ENCODE data around the gene INF2.

- TF ChIP-seq, protein P1, sequence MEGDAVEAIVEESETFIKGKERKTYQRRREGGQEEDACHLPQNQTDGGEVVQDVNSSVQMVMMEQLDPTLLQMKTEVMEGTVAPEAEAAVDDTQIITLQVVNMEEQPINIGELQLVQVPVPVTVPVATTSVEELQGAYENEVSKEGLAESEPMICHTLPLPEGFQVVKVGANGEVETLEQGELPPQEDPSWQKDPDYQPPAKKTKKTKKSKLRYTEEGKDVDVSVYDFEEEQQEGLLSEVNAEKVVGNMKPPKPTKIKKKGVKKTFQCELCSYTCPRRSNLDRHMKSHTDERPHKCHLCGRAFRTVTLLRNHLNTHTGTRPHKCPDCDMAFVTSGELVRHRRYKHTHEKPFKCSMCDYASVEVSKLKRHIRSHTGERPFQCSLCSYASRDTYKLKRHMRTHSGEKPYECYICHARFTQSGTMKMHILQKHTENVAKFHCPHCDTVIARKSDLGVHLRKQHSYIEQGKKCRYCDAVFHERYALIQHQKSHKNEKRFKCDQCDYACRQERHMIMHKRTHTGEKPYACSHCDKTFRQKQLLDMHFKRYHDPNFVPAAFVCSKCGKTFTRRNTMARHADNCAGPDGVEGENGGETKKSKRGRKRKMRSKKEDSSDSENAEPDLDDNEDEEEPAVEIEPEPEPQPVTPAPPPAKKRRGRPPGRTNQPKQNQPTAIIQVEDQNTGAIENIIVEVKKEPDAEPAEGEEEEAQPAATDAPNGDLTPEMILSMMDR (conservative IDR thresholded peaks at IDR 0.05 in 1 of 2, IDR thresholded peaks at IDR 0.05 in 1 of 2; ENCODE audit: extremely low read depth in 1 of 2, insufficient read depth in 1 of 2, low read depth in 1 of 2, low read length in 2 of 2): no peak
- TF ChIP-seq EZH2 (IDR thresholded peaks at IDR 0.05; ENCODE audit: borderline replicate concordance, low read length): no peak
These were observed at the start of gene INF2 for GRCh38 chr14:104689109-104689880.

Measured in mammary epithelial cell (primary cell).